ENCODE data around the gene RMI2.

Gene RMI2

DNA sequence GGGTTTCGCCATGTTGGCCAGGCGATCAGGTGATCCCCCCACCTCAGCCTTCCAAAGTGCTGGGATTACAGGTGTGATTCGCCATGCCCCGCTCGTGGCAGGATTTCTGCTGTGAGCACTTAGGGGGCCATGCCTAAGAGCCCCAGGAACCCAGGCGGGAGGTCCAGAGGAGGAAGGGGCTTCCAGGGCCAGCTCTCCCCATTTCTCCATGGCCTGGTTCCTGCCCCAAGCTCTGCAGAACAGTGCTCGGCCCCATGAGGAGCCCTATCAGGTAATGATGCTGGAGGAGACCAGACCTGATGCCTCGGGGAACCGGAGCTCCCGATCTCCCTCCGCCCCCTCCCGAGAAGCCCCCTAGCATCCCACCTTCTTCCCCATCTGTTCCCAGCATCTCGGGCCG, 53.6 kb downstream of the RMI2 start:
- no peak for DNase-seq (ENCODE audit: low read depth, low spot score)

DNA sequence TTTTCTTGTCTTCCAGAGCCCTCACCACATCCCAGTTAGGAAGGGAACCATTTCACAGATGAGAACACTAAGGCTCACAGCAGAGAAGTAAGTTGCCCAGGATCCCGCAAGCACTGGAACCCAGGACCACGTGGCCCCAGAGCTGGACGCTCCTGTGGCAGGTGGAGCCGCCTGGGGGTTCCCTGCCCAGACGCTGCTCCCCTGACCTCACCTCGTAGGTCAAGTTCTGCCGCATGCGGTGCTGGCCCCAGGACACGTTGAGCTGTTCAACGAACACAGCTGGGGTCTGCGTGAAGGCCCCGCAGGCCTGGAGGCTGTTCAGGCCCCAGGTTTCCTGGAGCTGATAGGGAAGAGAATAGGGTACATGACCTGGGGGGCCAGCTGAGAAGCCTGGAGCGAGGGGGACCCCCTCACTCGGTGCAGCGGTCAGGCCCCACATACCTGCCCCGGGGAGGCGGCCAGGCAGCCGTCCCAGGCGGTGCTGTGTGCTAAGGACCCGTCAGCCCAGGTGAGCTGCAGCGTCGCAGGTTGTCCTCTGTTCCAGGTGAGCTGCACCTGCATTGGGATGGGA, 54.1 kb downstream of the RMI2 start:
- no peak for DNase-seq (ENCODE audit: low read depth, low spot score)

DNA sequence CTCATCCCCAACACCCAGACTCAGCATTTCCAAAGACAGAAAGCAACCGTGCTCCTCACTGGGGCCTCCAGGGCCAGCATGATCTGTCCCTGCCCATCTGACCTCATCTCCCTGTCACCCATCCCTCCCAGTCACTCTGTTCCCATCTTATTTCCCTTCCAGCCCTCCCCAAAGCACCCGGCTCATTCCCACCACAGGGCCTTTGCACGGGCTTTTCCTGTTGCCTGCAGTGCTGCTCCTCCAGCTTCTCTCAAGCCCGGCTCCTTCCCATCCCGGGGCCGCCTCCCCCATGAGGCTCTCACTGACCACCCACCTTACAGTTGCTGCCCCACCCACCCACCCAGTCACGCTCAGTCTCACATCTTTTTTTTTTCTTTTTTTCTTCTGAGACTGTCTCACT, 54.8 kb downstream of the RMI2 start:
- no peak for DNase-seq (ENCODE audit: low read depth, low spot score)

All from activated naive CD8-positive, alpha-beta T cell treated with anti-CD3 and anti-CD28 coated beads, Interleukin-2, amount 50 U/mL, for 16 hours (primary cell).